Activated CD4-positive, alpha-beta T cell treated with anti-CD3 and anti-CD28 coated beads for 1 hour (primary cell): ENCODE data around the gene YIPF3.
A peak's percentile ranks its signal among the peaks of the same experiment; 100 is the strongest.
"Not testable (repeated sequence)": the region's sequence is repeated elsewhere in the genome, so short reads cannot be mapped to it uniquely, and the experiment has no call there.

ENCODE experiments used
- DNase-seq: peaks from one replicate; pipeline ENCODE4 v3.0.0-alpha.2; 2020

Gene YIPF3

GRCh38 chr6:43509142-43509983 lies 7.4 kb downstream of the YIPF3 start:
- no peak for DNase-seq

GRCh38 chr6:43508481-43509141 lies 8.1 kb downstream of the YIPF3 start:
- no peak for DNase-seq

- DNase-seq, result peak; percentile 63
These were observed 9.9 kb downstream of the YIPF3 start for GRCh38 chr6:43506667-43507471.

- no peak for DNase-seq
These were observed 10.6 kb downstream of the YIPF3 start for GRCh38 chr6:43506171-43506570.

- DNase-seq, result no peak
These were observed 11.0 kb downstream of the YIPF3 start for GRCh38 chr6:43505718-43506117.

- DNase-seq, result no peak
These were observed 11.8 kb downstream of the YIPF3 start for GRCh38 chr6:43504756-43505593.

GRCh38 chr6:43503443-43503842 lies 13.3 kb downstream of the YIPF3 start:
- no peak for DNase-seq

GRCh38 chr6:43502666-43503065 lies 14.1 kb downstream of the YIPF3 start:
- DNase-seq, result no peak

- DNase-seq, result no peak
These were observed 15.8 kb downstream of the YIPF3 start for GRCh38 chr6:43500921-43501320.

- DNase-seq, result no peak
These were observed 17.5 kb downstream of the YIPF3 start for GRCh38 chr6:43499028-43499815.

- DNase-seq, result not testable (repeated sequence)
These were observed 18.4 kb downstream of the YIPF3 start for GRCh38 chr6:43498291-43498690.

GRCh38 chr6:43497689-43498088 lies 19.0 kb downstream of the YIPF3 start:
- no peak for DNase-seq

GRCh38 chr6:43497129-43497396 lies 19.7 kb downstream of the YIPF3 start:
- DNase-seq, result no peak

GRCh38 chr6:43496370-43497128 lies 20.2 kb downstream of the YIPF3 start:
- no peak for DNase-seq

- DNase-seq, result no peak
These were observed 21.3 kb downstream of the YIPF3 start for GRCh38 chr6:43495409-43495941.

GRCh38 chr6:43494766-43495165 lies 22.0 kb downstream of the YIPF3 start:
- no peak for DNase-seq

GRCh38 chr6:43494321-43494720 lies 22.4 kb downstream of the YIPF3 start:
- no peak for DNase-seq

GRCh38 chr6:43493833-43494232 lies 22.9 kb downstream of the YIPF3 start:
- no peak for DNase-seq

GRCh38 chr6:43493230-43493629 lies 23.5 kb downstream of the YIPF3 start:
- no peak for DNase-seq

- no peak for DNase-seq
These were observed 24.1 kb downstream of the YIPF3 start for GRCh38 chr6:43492673-43493072.
